ENCODE results near the gene MEGF11.

The MEGF11 gene

DNA sequence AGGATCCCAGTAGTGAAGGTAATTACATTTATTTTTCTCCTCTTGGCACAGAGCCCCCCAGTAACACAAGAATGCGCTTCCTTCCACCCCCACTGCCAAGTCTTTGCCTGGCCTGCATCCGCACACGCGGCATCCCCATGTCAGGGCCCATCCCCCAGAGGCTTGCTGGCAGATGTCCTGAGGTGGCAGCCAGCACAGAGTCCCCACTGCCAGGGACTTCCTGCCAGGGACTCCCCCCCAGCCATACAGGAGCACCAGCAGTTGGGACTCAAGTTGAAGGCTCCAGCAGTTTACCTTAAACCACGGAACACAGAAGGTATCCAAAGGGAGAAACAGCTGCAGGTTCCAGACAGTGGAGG, 41.0 kb downstream of the MEGF11 start:
- no peaks in the 10 kb centered on the region for H3K9me2 ChIP-seq (ENCODE audit: low read depth, low read length)
- no peak overlapping the region for H3K4me2 ChIP-seq (ENCODE audit: low read length)
- no peaks in the 10 kb centered on the region for H4K20me1 ChIP-seq (ENCODE audit: insufficient read depth, low read length)
- H3K9me3 ChIP-seq (ENCODE audit: low read length): 0 out of 2 replicates have a peak, but pooled peaks cover under 1% of the 10 kb centered on the region
- no peaks in the 10 kb centered on the region for H3K79me2 ChIP-seq (ENCODE audit: insufficient read depth, low read length)
- H3K27me3 ChIP-seq (ENCODE audit: insufficient read depth, low read length): no peaks in the 10 kb centered on the region
- no peak for TF ChIP-seq CTCF (IDR thresholded peaks at IDR 0.05; ENCODE audit: low read length)
- no peak for TF ChIP-seq EZH2 (IDR thresholded peaks at IDR 0.05; ENCODE audit: borderline replicate concordance, low read length)
- H3K4me3 ChIP-seq (ENCODE audit: low read depth, low read length, poor library complexity, severe bottlenecking): no peak overlapping the region
- no peaks in the 10 kb centered on the region for H3F3A ChIP-seq (ENCODE audit: insufficient read depth, low read length)
- H3K9ac ChIP-seq (ENCODE audit: low read length): no peak overlapping the region
- no peaks in the 10 kb centered on the region for H3K4me1 ChIP-seq (ENCODE audit: insufficient read depth, low read length, severe bottlenecking)
- H3K27ac ChIP-seq (ENCODE audit: low read depth, low read length, poor library complexity, severe bottlenecking): no peak overlapping the region
- no peaks in the 10 kb centered on the region for H3K36me3 ChIP-seq (ENCODE audit: insufficient read depth, low read length)
- H2AFZ ChIP-seq (ENCODE audit: low read length): no peak overlapping the region

GRCh38 chr15:66211670-66212562, 41.6 kb downstream of the MEGF11 start:
- TF ChIP-seq CTCF (IDR thresholded peaks at IDR 0.05; ENCODE audit: low read length) (no peak), EZH2 (IDR thresholded peaks at IDR 0.05; ENCODE audit: borderline replicate concordance, low read length) (no peak)
- Histone ChIP-seq H3K27ac (ENCODE audit: low read depth, low read length, poor library complexity, severe bottlenecking) (no peak overlapping the region), H4K20me1 (ENCODE audit: insufficient read depth, low read length) (no peaks in the 10 kb centered on the region), H3K27me3 (ENCODE audit: insufficient read depth, low read length) (no peaks in the 10 kb centered on the region), H3K4me2 (ENCODE audit: low read length) (no peak overlapping the region), H3F3A (ENCODE audit: insufficient read depth, low read length) (no peaks in the 10 kb centered on the region), H3K4me1 (ENCODE audit: insufficient read depth, low read length, severe bottlenecking) (no peaks in the 10 kb centered on the region), H3K9me2 (ENCODE audit: low read depth, low read length) (no peaks in the 10 kb centered on the region), H3K79me2 (ENCODE audit: insufficient read depth, low read length) (no peaks in the 10 kb centered on the region), H3K36me3 (ENCODE audit: insufficient read depth, low read length) (no peaks in the 10 kb centered on the region), H3K4me3 (ENCODE audit: low read depth, low read length, poor library complexity, severe bottlenecking) (no peak overlapping the region), H2AFZ (ENCODE audit: low read length) (no peak overlapping the region), H3K9me3 (ENCODE audit: low read length) (peaks cover 7% of the 10 kb centered on the region), H3K9ac (ENCODE audit: low read length) (no peak overlapping the region)

- Histone ChIP-seq H3K4me3 (ENCODE audit: low read depth, low read length, poor library complexity, severe bottlenecking) (no peak overlapping the region), H3K4me2 (ENCODE audit: low read length) (no peak overlapping the region), H3K27me3 (ENCODE audit: insufficient read depth, low read length) (no peaks in the 10 kb centered on the region), H2AFZ (ENCODE audit: low read length) (no peak overlapping the region), H3K36me3 (ENCODE audit: insufficient read depth, low read length) (no peaks in the 10 kb centered on the region), H3K9ac (ENCODE audit: low read length) (no peak overlapping the region), H3K9me3 (ENCODE audit: low read length) (peaks cover 7% of the 10 kb centered on the region), H3K9me2 (ENCODE audit: low read depth, low read length) (no peaks in the 10 kb centered on the region), H3F3A (ENCODE audit: insufficient read depth, low read length) (no peaks in the 10 kb centered on the region), H3K79me2 (ENCODE audit: insufficient read depth, low read length) (no peaks in the 10 kb centered on the region), H4K20me1 (ENCODE audit: insufficient read depth, low read length) (no peaks in the 10 kb centered on the region), H3K27ac (ENCODE audit: low read depth, low read length, poor library complexity, severe bottlenecking) (no peak overlapping the region), H3K4me1 (ENCODE audit: insufficient read depth, low read length, severe bottlenecking) (no peaks in the 10 kb centered on the region)
- TF ChIP-seq EZH2 (IDR thresholded peaks at IDR 0.05; ENCODE audit: borderline replicate concordance, low read length): no peak
- no peak for TF ChIP-seq CTCF (IDR thresholded peaks at IDR 0.05; ENCODE audit: low read length)
Observed at GRCh38 chr15:66210684-66211083, 42.9 kb downstream of the MEGF11 start.
